ENCODE data around the gene SLC38A1.

- no peak for TF ChIP-seq HDAC2 (IDR thresholded peaks at IDR 0.05)
- no peak for TF ChIP-seq RAD21 (conservative IDR thresholded peaks at IDR 0.05 in 1 of 2, IDR thresholded peaks at IDR 0.05 in 1 of 2)
- TF ChIP-seq HOXA7 (CRISPR knock-in tag; IDR thresholded peaks at IDR 0.05) = no peak
- TF ChIP-seq POLR2A (IDR thresholded peaks at IDR 0.05; ENCODE audit: low read length) = no peak
Measured at GRCh38 chr12:46158501-46158900, 110.3 kb downstream of the SLC38A1 start.
